GM18868 (cell line): ENCODE data around the gene LGALS1.
"Not testable (repeated sequence)": the region's sequence is repeated elsewhere in the genome, so short reads cannot be mapped to it uniquely, and the experiment has no call there.

Experiments used
- ATAC-seq: cut with Tn5 transposase; IDR thresholded peaks from one replicate; pipeline ENCODE4 v1.9.1; 2021; ENCODE audit warnings: mild to moderate bottlenecking, moderate library complexity; ENCODE audit not compliant: unreplicated experiment

The LGALS1 gene

GRCh38 chr22:37639070-37639760 lies 36.2 kb upstream of the LGALS1 start, which contains the start of gene SH3BP1:
Gene SH3BP1, plus strand, starts transcription at chr22:37639669. Its CDS starts 119 bp downstream, at chr22:37639788.
- ATAC-seq: no peak

GRCh38 chr22:37639771-37640590 lies 35.5 kb upstream of the LGALS1 start:
- ATAC-seq: no peak

- no peak for ATAC-seq
Observed at GRCh38 chr22:37640591-37641560, 34.6 kb upstream of the LGALS1 start.

GRCh38 chr22:37641561-37641949 lies 33.9 kb upstream of the LGALS1 start:
- no peak for ATAC-seq

- ATAC-seq: no peak
Observed at GRCh38 chr22:37643225-37643847, 32.1 kb upstream of the LGALS1 start.

- no peak for ATAC-seq
Observed at GRCh38 chr22:37647317-37647716, 28.1 kb upstream of the LGALS1 start.

GRCh38 chr22:37647928-37648327 lies 27.5 kb upstream of the LGALS1 start:
- no peak for ATAC-seq

- no peak for ATAC-seq
Observed at GRCh38 chr22:37650463-37651136, 24.8 kb upstream of the LGALS1 start.

GRCh38 chr22:37654563-37655251 lies 20.7 kb upstream of the LGALS1 start:
- ATAC-seq: no peak

GRCh38 chr22:37655252-37655563 lies 20.2 kb upstream of the LGALS1 start:
- no peak for ATAC-seq

GRCh38 chr22:37656583-37656982 lies 18.9 kb upstream of the LGALS1 start:
- ATAC-seq: not testable (repeated sequence)

GRCh38 chr22:37657590-37658132 lies 17.8 kb upstream of the LGALS1 start:
- no peak for ATAC-seq

- ATAC-seq: peak; percentile 87
Observed at GRCh38 chr22:37658133-37659065, 17.0 kb upstream of the LGALS1 start, which contains the start of gene PDXP. Gene PDXP, plus strand, starts transcription at chr22:37658723. Its CDS starts 60 bp downstream, at chr22:37658783.

GRCh38 chr22:37659066-37659896 lies 16.2 kb upstream of the LGALS1 start:
- peak; percentile 2 for ATAC-seq

GRCh38 chr22:37659897-37660708 lies 15.3 kb upstream of the LGALS1 start:
- ATAC-seq: no peak

- no peak for ATAC-seq
Observed at GRCh38 chr22:37660709-37661045, 14.8 kb upstream of the LGALS1 start.
